Nephron progenitor cell (in vitro differentiated cells): ENCODE data around the gene UBR2.

Experiments
- DNase-seq: peaks from one replicate; pipeline ENCODE4 v3.0.0; 2021
- H3K27ac Mint-ChIP-seq: 2 replicates; pipeline ENCODE4 v1.8.0; 2021; ENCODE audit warnings: mild to moderate bottlenecking, moderate library complexity, mixed read lengths
- H3K27me3 Mint-ChIP-seq: 2 replicates; pipeline ENCODE4 v1.8.0; 2021; ENCODE audit warnings: mild to moderate bottlenecking, low read depth, mixed read lengths; ENCODE audit not compliant: poor library complexity
- H3K36me3 Mint-ChIP-seq: 2 replicates; pipeline ENCODE4 v1.8.0; 2021; ENCODE audit warnings: low read depth, mixed read lengths
- H3K4me1 Mint-ChIP-seq: 2 replicates; pipeline ENCODE4 v1.8.0; 2021; ENCODE audit warnings: mixed read lengths
- H3K4me3 Mint-ChIP-seq: 2 replicates; pipeline ENCODE4 v1.8.0; 2021; ENCODE audit warnings: mild to moderate bottlenecking, moderate library complexity, mixed read lengths
- H3K9me3 Mint-ChIP-seq: 2 replicates; pipeline ENCODE4 v1.8.0; 2021; ENCODE audit warnings: mild to moderate bottlenecking, moderate library complexity, mixed read lengths
- CTCF ChIP-seq: fragments of 200-600 bp; sonication (generic); IDR thresholded peaks from 2 replicates; pipeline ENCODE4 v1.5.0; 2021; ENCODE audit warnings: antibody characterized with exemption

UBR2 gene

GRCh38 chr6:42742116-42742894 is 178.5 kb downstream of the UBR2 start:
- peaks cover 4% of the 10 kb centered on the region for H3K36me3 Mint-ChIP-seq
- TF ChIP-seq CTCF = no peak
- H3K9me3 Mint-ChIP-seq = no peaks in the 10 kb centered on the region
- no peak overlapping the region for H3K27ac Mint-ChIP-seq
- peaks cover 33% of the 10 kb centered on the region for H3K4me1 Mint-ChIP-seq
- H3K4me3 Mint-ChIP-seq = peak overlapping the region; percentile 43
- DNase-seq = no peak
- peaks cover 23% of the 10 kb centered on the region for H3K27me3 Mint-ChIP-seq
